Measurements from ENCODE around the gene GMPPA.

GMPPA gene

GRCh38 chr2:219541611-219542180, 43.0 kb downstream of the GMPPA start:
- Histone ChIP-seq H3K27me3 (ENCODE audit: control insufficient read depth, insufficient read depth, low read length) (peaks cover 25% of the 10 kb centered on the region), H3K9me3 (ENCODE audit: control insufficient read depth, insufficient read depth, low read length) (no peaks in the 10 kb centered on the region), H3K36me3 (ENCODE audit: control insufficient read depth, insufficient read depth, low read length) (peaks cover 24% of the 10 kb centered on the region), H3K9ac (ENCODE audit: low read depth, low read length) (no peak overlapping the region), H3K4me1 (ENCODE audit: control insufficient read depth, insufficient read depth, low read length) (peaks cover 13% of the 10 kb centered on the region), H3K4me3 (ENCODE audit: low read depth, low read length) (peak overlapping the region; percentile 48)

DNA sequence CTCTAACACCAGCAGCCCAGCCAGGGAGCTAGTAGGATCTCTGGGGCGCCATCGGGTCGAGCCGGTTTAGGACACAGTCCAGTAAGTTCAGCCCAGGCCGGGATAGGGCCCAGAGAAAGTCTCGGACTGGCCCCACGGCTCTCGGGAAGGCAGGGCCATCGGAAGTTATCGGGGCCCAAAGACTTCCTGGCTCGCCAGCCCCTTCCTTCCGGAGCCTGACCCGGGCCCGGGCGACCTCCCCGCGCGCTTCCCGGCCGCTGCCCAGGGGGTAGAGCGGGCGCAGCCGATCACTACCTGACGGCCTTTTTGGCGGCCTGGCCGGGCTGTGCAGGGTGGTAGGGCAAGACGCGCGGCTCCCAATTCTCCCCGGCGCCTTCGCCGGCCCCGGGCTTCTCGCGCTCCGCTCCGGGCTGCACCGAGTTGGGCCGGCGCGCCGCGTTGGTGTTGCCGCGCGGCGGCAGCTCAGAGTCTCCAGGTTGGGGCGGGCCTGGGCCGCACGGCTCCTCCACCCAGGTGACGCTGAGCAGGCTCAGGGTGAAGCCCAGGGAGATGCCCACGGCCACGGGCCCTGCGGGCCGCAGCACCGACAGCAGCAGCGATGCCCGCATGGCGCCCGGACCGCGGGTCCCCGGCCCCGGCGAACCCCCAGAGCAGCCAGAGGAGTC, 44.4 kb downstream of the GMPPA start:
- H3K4me3 ChIP-seq (ENCODE audit: low read depth, low read length) = peak overlapping the region; percentile 48

GRCh38 chr2:219543596-219544358, 45.1 kb downstream of the GMPPA start, which contains the start of the genes CHPF and TMEM198:
Gene CHPF (minus strand): TSS chr2:219543809. CDS start chr2:219543538, 271 bp downstream.
Gene TMEM198 (plus strand): TSS chr2:219544028. CDS start chr2:219544728, 700 bp downstream.
- H3K36me3 ChIP-seq (ENCODE audit: control insufficient read depth, insufficient read depth, low read length) = peaks cover 24% of the 10 kb centered on the region
- peak within 1 kb of the TSS; percentile 81 for H3K4me3 ChIP-seq (ENCODE audit: low read depth, low read length)
- peaks cover 25% of the 10 kb centered on the region for H3K27me3 ChIP-seq (ENCODE audit: control insufficient read depth, insufficient read depth, low read length)

More for the DNA sequence above, 44.4 kb downstream of the GMPPA start:
- H3K9me3 ChIP-seq (ENCODE audit: control insufficient read depth, insufficient read depth, low read length) = no peaks in the 10 kb centered on the region
- peak overlapping the region; percentile 70 for H3K9ac ChIP-seq (ENCODE audit: low read depth, low read length)
- peaks cover 24% of the 10 kb centered on the region for H3K36me3 ChIP-seq (ENCODE audit: control insufficient read depth, insufficient read depth, low read length)
- peaks cover 10% of the 10 kb centered on the region for H3K4me1 ChIP-seq (ENCODE audit: control insufficient read depth, insufficient read depth, low read length)
- H3K27me3 ChIP-seq (ENCODE audit: control insufficient read depth, insufficient read depth, low read length) = peaks cover 25% of the 10 kb centered on the region

GRCh38 chr2:219544567-219544966, 45.9 kb downstream of the GMPPA start:
- H3K4me1 ChIP-seq (ENCODE audit: control insufficient read depth, insufficient read depth, low read length) = peaks cover 4% of the 10 kb centered on the region
- no peaks in the 10 kb centered on the region for H3K9me3 ChIP-seq (ENCODE audit: control insufficient read depth, insufficient read depth, low read length)
- peaks cover 22% of the 10 kb centered on the region for H3K36me3 ChIP-seq (ENCODE audit: control insufficient read depth, insufficient read depth, low read length)
- no peak overlapping the region for H3K9ac ChIP-seq (ENCODE audit: low read depth, low read length)
- H3K27me3 ChIP-seq (ENCODE audit: control insufficient read depth, insufficient read depth, low read length) = peaks cover 25% of the 10 kb centered on the region
- peak overlapping the region; percentile 81 for H3K4me3 ChIP-seq (ENCODE audit: low read depth, low read length)

More at GRCh38 chr2:219543596-219544358, 45.1 kb downstream of the GMPPA start, which contains the start of the genes CHPF and TMEM198:
- Histone ChIP-seq H3K9me3 (ENCODE audit: control insufficient read depth, insufficient read depth, low read length) (no peaks in the 10 kb centered on the region), H3K9ac (ENCODE audit: low read depth, low read length) (peak within 1 kb of the TSS; percentile 70), H3K4me1 (ENCODE audit: control insufficient read depth, insufficient read depth, low read length) (peaks cover 7% of the 10 kb centered on the region)

DNA sequence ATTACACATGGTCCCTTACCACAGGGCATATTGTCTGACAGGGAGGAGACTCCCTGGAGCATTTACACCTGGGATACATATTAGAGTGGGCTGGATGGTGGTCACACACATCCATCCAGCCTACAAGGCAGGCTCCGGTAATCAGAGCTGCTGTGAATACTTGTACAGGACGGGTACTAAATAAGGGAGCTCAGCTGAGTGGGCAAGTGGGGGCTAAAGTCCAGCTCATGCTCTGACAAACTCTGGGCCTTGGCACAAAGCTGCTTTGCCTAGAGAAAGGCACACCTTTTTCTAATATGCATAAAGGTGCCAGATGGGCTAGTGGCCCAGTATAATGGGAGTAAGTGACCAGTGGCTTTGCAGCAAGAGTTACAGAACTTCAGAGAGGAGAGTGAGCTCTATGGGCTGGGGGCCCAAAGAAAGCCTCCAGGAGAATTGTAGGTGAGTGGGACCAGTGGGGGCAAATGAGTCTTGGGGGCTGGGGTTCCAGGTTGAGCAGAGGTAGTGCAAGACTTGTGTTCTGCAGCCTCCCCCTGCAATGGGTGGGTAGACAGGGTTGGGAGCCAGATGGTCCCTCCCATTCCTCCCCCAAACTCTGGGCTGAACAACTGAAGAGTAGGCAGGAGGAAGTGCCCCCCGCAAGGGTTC, 46.7 kb downstream of the GMPPA start:
- H3K36me3 ChIP-seq (ENCODE audit: control insufficient read depth, insufficient read depth, low read length) = peaks cover 14% of the 10 kb centered on the region
- no peak overlapping the region for H3K9ac ChIP-seq (ENCODE audit: low read depth, low read length)
- no peak overlapping the region for H3K4me3 ChIP-seq (ENCODE audit: low read depth, low read length)
- H3K9me3 ChIP-seq (ENCODE audit: control insufficient read depth, insufficient read depth, low read length) = no peaks in the 10 kb centered on the region
- peaks cover 4% of the 10 kb centered on the region for H3K4me1 ChIP-seq (ENCODE audit: control insufficient read depth, insufficient read depth, low read length)
- peaks cover 25% of the 10 kb centered on the region for H3K27me3 ChIP-seq (ENCODE audit: control insufficient read depth, insufficient read depth, low read length)

DNA sequence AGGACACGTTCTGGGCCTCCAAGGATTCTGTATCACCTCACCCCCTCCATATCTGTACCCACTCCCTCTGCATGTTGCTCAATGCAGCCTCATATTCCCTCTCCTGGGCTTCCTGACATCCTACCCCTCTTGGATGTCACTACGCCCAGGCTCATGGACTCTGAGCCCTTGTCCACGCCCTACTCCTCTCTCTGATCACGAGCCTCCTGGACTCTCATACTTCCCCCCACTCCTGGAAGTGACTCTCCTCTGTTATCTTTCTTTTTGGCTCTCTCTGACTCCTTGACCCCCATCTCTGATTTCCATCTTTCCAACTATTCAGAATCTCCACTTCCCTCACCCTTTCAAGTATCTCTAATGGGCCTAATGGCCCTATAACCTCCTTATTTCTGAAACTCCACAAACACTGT, 47.3 kb downstream of the GMPPA start:
- H3K4me3 ChIP-seq (ENCODE audit: low read depth, low read length) = no peak overlapping the region
- H3K9me3 ChIP-seq (ENCODE audit: control insufficient read depth, insufficient read depth, low read length) = no peaks in the 10 kb centered on the region
- H3K4me1 ChIP-seq (ENCODE audit: control insufficient read depth, insufficient read depth, low read length) = peaks cover 5% of the 10 kb centered on the region
- H3K27me3 ChIP-seq (ENCODE audit: control insufficient read depth, insufficient read depth, low read length) = peaks cover 26% of the 10 kb centered on the region
- peaks cover 10% of the 10 kb centered on the region for H3K36me3 ChIP-seq (ENCODE audit: control insufficient read depth, insufficient read depth, low read length)
- H3K9ac ChIP-seq (ENCODE audit: low read depth, low read length) = no peak overlapping the region

- H3K9me3 ChIP-seq (ENCODE audit: control insufficient read depth, insufficient read depth, low read length) = no peaks in the 10 kb centered on the region
- H3K27me3 ChIP-seq (ENCODE audit: control insufficient read depth, insufficient read depth, low read length) = peaks cover 24% of the 10 kb centered on the region
- no peak overlapping the region for H3K9ac ChIP-seq (ENCODE audit: low read depth, low read length)
- H3K36me3 ChIP-seq (ENCODE audit: control insufficient read depth, insufficient read depth, low read length) = peaks cover 4% of the 10 kb centered on the region
- no peak overlapping the region for H3K4me3 ChIP-seq (ENCODE audit: low read depth, low read length)
- H3K4me1 ChIP-seq (ENCODE audit: control insufficient read depth, insufficient read depth, low read length) = peaks cover 3% of the 10 kb centered on the region
Observed at GRCh38 chr2:219547621-219548020, 48.9 kb downstream of the GMPPA start.

DNA sequence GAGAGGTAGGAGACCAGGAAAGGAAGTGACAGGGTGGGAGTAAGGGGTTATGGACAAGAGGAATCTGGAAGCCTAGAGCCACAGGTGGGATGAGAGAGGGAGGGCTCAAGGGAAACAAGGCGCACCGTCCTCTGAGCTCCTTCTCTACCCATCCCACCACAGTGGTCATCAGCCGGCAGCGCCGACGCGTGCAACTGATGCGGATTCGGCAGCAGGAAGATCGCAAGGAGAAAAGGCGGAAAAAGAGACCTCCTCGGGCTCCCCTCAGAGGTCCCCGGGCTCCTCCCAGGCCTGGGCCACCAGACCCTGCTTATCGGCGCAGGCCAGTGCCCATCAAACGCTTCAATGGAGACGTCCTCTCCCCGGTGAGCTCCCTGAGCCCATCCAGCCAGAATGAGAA, 50.3 kb downstream of the GMPPA start:
- no peak overlapping the region for H3K9ac ChIP-seq (ENCODE audit: low read depth, low read length)
- H3K36me3 ChIP-seq (ENCODE audit: control insufficient read depth, insufficient read depth, low read length) = peaks cover 4% of the 10 kb centered on the region
- peaks cover 34% of the 10 kb centered on the region for H3K27me3 ChIP-seq (ENCODE audit: control insufficient read depth, insufficient read depth, low read length)
- no peaks in the 10 kb centered on the region for H3K9me3 ChIP-seq (ENCODE audit: control insufficient read depth, insufficient read depth, low read length)
- H3K4me1 ChIP-seq (ENCODE audit: control insufficient read depth, insufficient read depth, low read length) = peaks cover 5% of the 10 kb centered on the region
- H3K4me3 ChIP-seq (ENCODE audit: low read depth, low read length) = no peak overlapping the region

DNA sequence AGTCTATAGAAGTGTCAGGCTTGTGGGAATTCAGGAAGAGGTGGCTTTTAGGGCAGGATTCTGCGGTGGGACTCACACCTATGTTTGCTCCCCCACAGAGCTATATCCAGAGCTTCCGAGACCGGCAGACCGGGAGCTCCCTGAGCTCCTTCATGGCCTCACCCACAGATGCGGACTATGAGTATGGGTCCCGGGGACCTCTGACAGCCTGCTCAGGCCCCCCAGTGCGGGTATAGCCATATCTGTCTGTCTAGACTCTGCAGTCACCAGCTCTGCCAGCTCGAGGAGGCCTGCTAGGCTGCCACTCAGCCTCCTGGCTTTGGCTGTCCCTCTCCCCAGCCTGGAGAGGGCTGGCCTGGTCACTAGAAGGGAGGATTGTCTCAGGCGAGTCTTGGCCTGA, 50.9 kb downstream of the GMPPA start:
- Histone ChIP-seq H3K36me3 (ENCODE audit: control insufficient read depth, insufficient read depth, low read length) (peaks cover 4% of the 10 kb centered on the region), H3K9me3 (ENCODE audit: control insufficient read depth, insufficient read depth, low read length) (no peaks in the 10 kb centered on the region), H3K4me3 (ENCODE audit: low read depth, low read length) (no peak overlapping the region), H3K4me1 (ENCODE audit: control insufficient read depth, insufficient read depth, low read length) (peaks cover 5% of the 10 kb centered on the region), H3K9ac (ENCODE audit: low read depth, low read length) (no peak overlapping the region), H3K27me3 (ENCODE audit: control insufficient read depth, insufficient read depth, low read length) (peaks cover 29% of the 10 kb centered on the region)

DNA sequence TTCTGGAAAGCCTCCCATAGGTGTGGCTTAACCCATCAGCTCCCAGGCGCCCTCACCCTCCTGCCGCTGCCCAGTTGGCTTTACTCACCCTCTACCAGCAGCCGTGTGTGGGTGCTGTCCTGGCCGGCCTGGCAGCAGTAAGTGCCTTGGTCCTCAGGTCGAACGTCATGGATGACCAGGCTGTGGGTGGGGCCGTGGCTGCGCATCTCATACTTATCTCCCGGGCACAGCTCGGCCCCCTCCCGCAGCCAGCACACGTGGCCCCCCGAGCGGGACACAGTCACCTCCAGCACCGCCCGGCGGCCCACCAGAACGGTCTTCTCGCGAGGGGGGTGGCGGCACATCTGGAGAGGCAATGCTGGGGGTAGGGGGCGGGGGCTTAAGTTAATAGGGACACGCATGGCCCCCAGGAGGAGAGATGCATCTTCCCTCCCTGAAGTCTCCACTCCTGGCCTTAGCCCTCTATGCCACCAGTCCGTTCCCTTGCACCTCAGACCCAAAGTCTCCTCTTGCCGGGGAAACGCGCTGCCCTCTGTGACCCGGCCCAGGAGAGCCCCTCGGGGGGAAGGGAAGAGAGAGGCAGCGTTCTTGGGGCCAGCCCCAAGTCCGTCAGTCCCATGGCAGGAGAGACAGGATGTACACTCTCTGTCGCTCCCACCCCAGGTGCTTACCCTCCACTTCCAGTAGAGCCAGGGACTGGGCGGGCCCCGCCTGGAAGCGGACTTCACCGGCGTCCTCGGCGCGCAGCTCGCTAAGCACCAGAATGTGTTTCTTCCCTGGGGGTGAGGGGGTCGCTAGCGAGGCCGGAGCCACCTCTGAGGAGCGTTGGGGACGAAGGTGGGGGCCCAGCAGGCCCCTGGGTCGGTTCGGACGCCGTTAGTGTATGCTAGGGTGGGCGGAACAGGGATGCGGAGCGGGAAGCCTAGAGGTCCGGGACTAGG, 53.0 kb downstream of the GMPPA start:
- Histone ChIP-seq H3K9me3 (ENCODE audit: control insufficient read depth, insufficient read depth, low read length) (no peaks in the 10 kb centered on the region), H3K27me3 (ENCODE audit: control insufficient read depth, insufficient read depth, low read length) (peaks cover 14% of the 10 kb centered on the region), H3K36me3 (ENCODE audit: control insufficient read depth, insufficient read depth, low read length) (peaks cover 5% of the 10 kb centered on the region), H3K4me3 (ENCODE audit: low read depth, low read length) (peak overlapping the region; percentile 80), H3K4me1 (ENCODE audit: control insufficient read depth, insufficient read depth, low read length) (peaks cover 5% of the 10 kb centered on the region), H3K9ac (ENCODE audit: low read depth, low read length) (peak overlapping the region; percentile 60)
